Measurements from ENCODE around the gene IFI6. TPM values are rescaled to one million over a fixed set of nuclear protein-coding genes. Genes with fewer than 3 reads are reported as not detected.
"Not testable (repeated sequence)": the region's sequence is repeated elsewhere in the genome, so short reads cannot be mapped to it uniquely, and the experiment has no call there.

The IFI6 gene
- total RNA-seq, 4 donors from 2014 or later, result 1.2 to 28.1 (median 14.2) TPM

DNA sequence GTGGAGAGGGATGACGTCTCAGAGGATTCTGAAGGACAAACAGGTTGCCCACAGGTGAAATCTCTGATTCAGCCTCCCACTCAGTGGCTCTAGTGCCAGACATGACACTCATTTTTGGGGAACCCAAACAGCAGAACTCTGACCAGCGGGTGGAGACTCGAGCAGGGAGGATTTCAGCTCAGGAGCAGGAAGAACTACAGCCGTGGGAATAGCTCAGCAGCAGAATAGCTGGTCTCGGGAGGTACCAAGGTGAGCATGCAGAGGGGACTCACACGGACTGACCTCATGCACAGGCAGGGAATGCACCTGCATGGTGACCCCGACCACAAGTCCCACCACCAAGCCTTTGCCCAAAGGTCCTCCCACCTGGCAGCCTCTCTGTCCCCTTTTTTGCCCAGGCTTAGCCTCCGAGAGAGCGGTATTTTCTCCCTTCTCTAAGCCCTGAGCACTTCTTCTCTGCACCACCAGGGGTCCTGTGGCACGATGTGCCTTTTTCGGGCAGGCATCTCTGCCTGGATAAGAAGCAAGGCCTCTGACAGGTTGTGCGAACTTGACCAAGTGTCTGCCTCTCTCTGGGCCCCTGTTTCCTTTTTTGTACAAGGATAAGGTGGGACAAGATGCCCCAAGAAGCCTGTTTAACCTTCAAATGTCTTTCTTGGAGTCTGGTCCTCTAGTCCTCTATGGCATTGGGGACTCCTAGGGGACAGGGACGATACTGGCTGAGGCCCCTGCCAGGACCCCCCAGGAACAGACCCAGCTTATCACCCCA is 28.2 kb downstream of the IFI6 start:
- H3K36me3 ChIP-seq, result no peaks in the 10 kb centered on the region
- no peaks in the 10 kb centered on the region for H3K27me3 ChIP-seq
- H3K27ac ChIP-seq, result no peak overlapping the region
- 33 to 43% methylated on average over 3 to 13 of the region's 13 CpGs for WGBS, 2 donors (ENCODE audit: low coverage in 1 of 2)
- DNase-seq, result peak; percentile 63
- no peak overlapping the region for H3K4me3 ChIP-seq
- no peaks in the 10 kb centered on the region for H3K4me1 ChIP-seq
- no peak for TF ChIP-seq POLR2A (IDR thresholded peaks at IDR 0.05)
- TF ChIP-seq, protein P1, sequence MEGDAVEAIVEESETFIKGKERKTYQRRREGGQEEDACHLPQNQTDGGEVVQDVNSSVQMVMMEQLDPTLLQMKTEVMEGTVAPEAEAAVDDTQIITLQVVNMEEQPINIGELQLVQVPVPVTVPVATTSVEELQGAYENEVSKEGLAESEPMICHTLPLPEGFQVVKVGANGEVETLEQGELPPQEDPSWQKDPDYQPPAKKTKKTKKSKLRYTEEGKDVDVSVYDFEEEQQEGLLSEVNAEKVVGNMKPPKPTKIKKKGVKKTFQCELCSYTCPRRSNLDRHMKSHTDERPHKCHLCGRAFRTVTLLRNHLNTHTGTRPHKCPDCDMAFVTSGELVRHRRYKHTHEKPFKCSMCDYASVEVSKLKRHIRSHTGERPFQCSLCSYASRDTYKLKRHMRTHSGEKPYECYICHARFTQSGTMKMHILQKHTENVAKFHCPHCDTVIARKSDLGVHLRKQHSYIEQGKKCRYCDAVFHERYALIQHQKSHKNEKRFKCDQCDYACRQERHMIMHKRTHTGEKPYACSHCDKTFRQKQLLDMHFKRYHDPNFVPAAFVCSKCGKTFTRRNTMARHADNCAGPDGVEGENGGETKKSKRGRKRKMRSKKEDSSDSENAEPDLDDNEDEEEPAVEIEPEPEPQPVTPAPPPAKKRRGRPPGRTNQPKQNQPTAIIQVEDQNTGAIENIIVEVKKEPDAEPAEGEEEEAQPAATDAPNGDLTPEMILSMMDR (IDR thresholded peaks at IDR 0.05), result peak; percentile 74 to 81 (median 77)
- in situ Hi-C loops (cut with MboI; ENCODE audit: low pct_ligation_motif_present in 1 of 4, low pct_unique_long_range_greater_than_20kb in 1 of 4, low sequenced_read_pairs in 3 of 4), result no loop called here
- H3K9me3 ChIP-seq, result no peaks in the 10 kb centered on the region
- intact Hi-C loops (cut with DNase I; ENCODE audit: low total_unique reads), result no loop called here

- H3K36me3 ChIP-seq; DNase-seq; intact Hi-C loops (cut with DNase I; ENCODE audit: low total_unique reads); in situ Hi-C loops (cut with MboI; ENCODE audit: low pct_ligation_motif_present in 1 of 4, low pct_unique_long_range_greater_than_20kb in 1 of 4, low sequenced_read_pairs in 3 of 4); H3K4me1 ChIP-seq; H3K9me3 ChIP-seq; H3K4me3 ChIP-seq; H3K27me3 ChIP-seq; H3K27ac ChIP-seq: not testable (repeated sequence)
- WGBS, 2 donors (ENCODE audit: low coverage in 1 of 2), result 73 to 82% methylated on average over 2 to 9 of the region's 9 CpGs
Measured at GRCh38 chr1:27640514-27640913, 31.5 kb downstream of the IFI6 start.

DNA sequence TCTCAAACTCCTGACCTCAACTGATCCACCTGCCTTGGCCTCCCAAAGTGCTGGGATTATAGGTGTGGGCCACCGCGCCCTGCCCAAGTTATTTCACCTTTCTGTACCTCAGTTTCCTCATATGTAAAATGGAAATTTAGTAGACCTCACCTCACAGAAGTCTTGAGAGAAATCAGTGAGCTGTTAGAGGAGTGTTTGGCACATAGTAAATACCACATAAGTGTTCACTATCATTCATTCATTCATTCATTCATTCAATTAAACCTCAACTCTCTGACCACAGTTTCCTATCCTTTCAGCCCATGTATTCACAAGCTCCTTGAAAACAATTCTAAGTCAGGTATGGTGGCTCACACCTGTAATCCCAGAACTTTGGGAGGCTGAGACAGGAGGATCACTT is 33.2 kb downstream of the IFI6 start:
- intact Hi-C loops (cut with DNase I; ENCODE audit: low total_unique reads) (no loop called here), in situ Hi-C loops (cut with MboI; ENCODE audit: low pct_ligation_motif_present in 1 of 4, low pct_unique_long_range_greater_than_20kb in 1 of 4, low sequenced_read_pairs in 3 of 4) (no loop called here)
- H3K4me3 ChIP-seq, result no peak overlapping the region
- H3K4me1 ChIP-seq, result peaks cover 0 to 12% (median 12%) of the 10 kb centered on the region in 4 donors
- H3K27me3 ChIP-seq, result peaks cover 21% of the 10 kb centered on the region
- TF ChIP-seq POLR2AphosphoS5 (IDR thresholded peaks at IDR 0.05) (no peak), EP300 (IDR thresholded peaks at IDR 0.05; ENCODE audit: low read depth) (no peak), POLR2A (IDR thresholded peaks at IDR 0.05) (no peak)
- TF ChIP-seq, protein P1 (IDR thresholded peaks at IDR 0.05), result no peak
- 93% methylated on average over 2 of the region's 2 CpGs; no CpG with 5 or more reads in 1 of the 2 donors for WGBS, 2 donors (ENCODE audit: low coverage in 1 of 2)
- no peaks in the 10 kb centered on the region for H3K9me3 ChIP-seq
- H3K27ac ChIP-seq, result no peak overlapping the region
- no peak for DNase-seq
- H3K36me3 ChIP-seq, result no peaks in the 10 kb centered on the region

- Histone ChIP-seq H3K36me3 (no peaks in the 10 kb centered on the region), H3K27me3 (peaks cover 27% of the 10 kb centered on the region), H3K4me3 (no peak overlapping the region), H3K4me1 (peaks cover 0 to 18% (median 14%) of the 10 kb centered on the region in 4 donors), H3K9me3 (no peaks in the 10 kb centered on the region), H3K27ac (no peak overlapping the region)
- 73 to 81% methylated on average over 3 to 5 of the region's 5 CpGs for WGBS, 2 donors (ENCODE audit: low coverage in 1 of 2)
- DNase-seq, result no peak
- intact Hi-C loops (cut with DNase I; ENCODE audit: low total_unique reads) (no loop called here), in situ Hi-C loops (cut with MboI; ENCODE audit: low pct_ligation_motif_present in 1 of 4, low pct_unique_long_range_greater_than_20kb in 1 of 4, low sequenced_read_pairs in 3 of 4) (no loop called here)
- no peak for TF ChIP-seq POLR2AphosphoS5 (IDR thresholded peaks at IDR 0.05)
- no peak for TF ChIP-seq POLR2A (IDR thresholded peaks at IDR 0.05)
- TF ChIP-seq, protein P1 (IDR thresholded peaks at IDR 0.05), result no peak
- TF ChIP-seq EP300 (IDR thresholded peaks at IDR 0.05; ENCODE audit: low read depth), result no peak
Measured at GRCh38 chr1:27638047-27638734, 33.8 kb downstream of the IFI6 start.
